Hepatocyte (in vitro differentiated cells): Measurements from ENCODE around the gene C18orf63. TPM values are rescaled to one million over a fixed set of nuclear protein-coding genes. Genes with fewer than 3 reads are reported as not detected.

Experiments
- DNase-seq: peaks from one replicate; pipeline ENCODE4 v3.0.0-alpha.2; 2016; ENCODE audit warnings: low spot score
- H2AFZ ChIP-seq: fragments of 200-600 bp; sonication (generic); 2 replicates; pipeline ENCODE4 v1.6.0; 2016; ENCODE audit warnings: antibody characterized with exemption, mild to moderate bottlenecking
- H3K27ac ChIP-seq: fragments of 200-600 bp; sonication (generic); 2 replicates; pipeline ENCODE4 v1.5.1; 2016; ENCODE audit warnings: mild to moderate bottlenecking
- H3K27me3 ChIP-seq: fragments of 200-600 bp; sonication (generic); 2 replicates; pipeline ENCODE4 v1.6.1; 2016
- H3K36me3 ChIP-seq: fragments of 200-600 bp; sonication (generic); replicated peaks from 2 replicates; pipeline ENCODE4 v1.5.1; 2016; ENCODE audit warnings: low read depth; ENCODE audit not compliant: insufficient read depth
- H3K4me1 ChIP-seq: fragments of 200-600 bp; sonication (generic); 2 replicates; pipeline ENCODE4 v1.5.1; 2016; ENCODE audit warnings: mild to moderate bottlenecking, moderate library complexity; ENCODE audit not compliant: insufficient read depth
- H3K4me2 ChIP-seq: fragments of 200-600 bp; sonication (generic); 2 replicates; pipeline ENCODE4 v1.6.0; 2016
- H3K4me3 ChIP-seq: fragments of 200-600 bp; sonication (generic); 2 replicates; pipeline ENCODE4 v1.5.1; 2016; ENCODE audit warnings: mild to moderate bottlenecking
- H3K79me2 ChIP-seq: fragments of 200-600 bp; sonication (generic); 2 replicates; pipeline ENCODE4 v1.6.0; 2017; ENCODE audit warnings: mild to moderate bottlenecking
- H3K9me2 ChIP-seq: fragments of 200-600 bp; sonication (generic); replicated peaks from 2 replicates; pipeline ENCODE4 v1.6.0; 2017; ENCODE audit warnings: mild to moderate bottlenecking; ENCODE audit not compliant: insufficient read depth
- H3K9me3 ChIP-seq: fragments of 200-600 bp; sonication (generic); 2 replicates; pipeline ENCODE4 v1.5.1; 2016; ENCODE audit warnings: low read depth, mild to moderate bottlenecking
- H4K20me1 ChIP-seq: fragments of 200-600 bp; sonication (generic); 2 replicates; pipeline ENCODE4 v1.6.0; 2016; ENCODE audit warnings: mild to moderate bottlenecking; ENCODE audit not compliant: insufficient read depth, poor library complexity, severe bottlenecking
- CTCF ChIP-seq: fragments of 200-600 bp; sonication (generic); IDR thresholded peaks from 2 replicates; pipeline ENCODE4 v1.5.1; 2016; ENCODE audit warnings: antibody characterized with exemption, mild to moderate bottlenecking; ENCODE audit not compliant: poor library complexity
- EZH2 ChIP-seq: fragments of 200-600 bp; sonication (generic); IDR thresholded peaks from 2 replicates; pipeline ENCODE4 v1.6.1; 2016; ENCODE audit warnings: antibody characterized with exemption, mild to moderate bottlenecking, borderline replicate concordance
- EZH2phosphoT487 ChIP-seq: fragments of 200-600 bp; sonication (generic); IDR thresholded peaks from one replicate; pipeline ENCODE4 v1.6.1; 2018; ENCODE audit warnings: antibody characterized with exemption, mild to moderate bottlenecking, low read depth, moderate library complexity; ENCODE audit not compliant: unreplicated experiment, severe bottlenecking
- WGBS: methylation state at CpG from one replicate; pipeline ENCODE4 v1.1.6; 2016; ENCODE audit warnings: low lambda C conversion rate; ENCODE audit errors: missing lambda C conversion rate; 5-methylcytosine and 5-hydroxymethylcytosine counted together
- polyA plus RNA-seq: library from polyadenylated mRNA; unstranded; fragments of >200 nt; fragmentation: Nextera tagmentation; extraction: Ambion mirVana; gene quantifications from 2 replicates; pipeline ENCODE4 v1.2.1, GENCODE V29; 2016
- total RNA-seq: library from RNA; depleted of rRNA; stranded (reverse); fragments of >200 nt; gene quantifications from 2 replicates; pipeline ENCODE4 v1.2.3, GENCODE V29; 2014

C18orf63 gene
- total and polyA plus RNA-seq, 2 experiments from 2014 or later, result not detected

GRCh38 chr18:74389991-74390390 is 74.4 kb downstream of the C18orf63 start:
- no peak for DNase-seq
- WGBS, result 98% methylated on average over 20 of the region's 20 CpGs
- H3K4me1 ChIP-seq, result no peaks in the 10 kb centered on the region

GRCh38 chr18:74390900-74391299 is 75.3 kb downstream of the C18orf63 start:
- Histone ChIP-seq H3K4me3 (no peak overlapping the region), H3K9me2 (no peaks in the 10 kb centered on the region), H3K9me3 (no peaks in the 10 kb centered on the region), H2AFZ (no peak overlapping the region), H3K27ac (no peak overlapping the region), H3K4me2 (no peak overlapping the region), H4K20me1 (no peaks in the 10 kb centered on the region), H3K4me1 (no peaks in the 10 kb centered on the region), H3K27me3 (no peaks in the 10 kb centered on the region), H3K79me2 (no peaks in the 10 kb centered on the region), H3K36me3 (no peaks in the 10 kb centered on the region)
- DNase-seq, result no peak
- 94% methylated on average over 3 of the region's 3 CpGs for WGBS
- TF ChIP-seq EZH2, result no peak
- TF ChIP-seq CTCF, result no peak
- no peak for TF ChIP-seq EZH2phosphoT487

More at GRCh38 chr18:74389991-74390390, 74.4 kb downstream of the C18orf63 start:
- no peak overlapping the region for H2AFZ ChIP-seq
- H3K27ac ChIP-seq, result no peak overlapping the region
- no peaks in the 10 kb centered on the region for H3K36me3 ChIP-seq
- no peaks in the 10 kb centered on the region for H4K20me1 ChIP-seq
- no peak overlapping the region for H3K4me2 ChIP-seq
- H3K9me3 ChIP-seq, result no peaks in the 10 kb centered on the region
- no peaks in the 10 kb centered on the region for H3K27me3 ChIP-seq
- TF ChIP-seq CTCF, result no peak
- TF ChIP-seq EZH2phosphoT487, result no peak
- TF ChIP-seq EZH2, result no peak
- H3K4me3 ChIP-seq, result no peak overlapping the region
- no peaks in the 10 kb centered on the region for H3K79me2 ChIP-seq
- H3K9me2 ChIP-seq, result no peaks in the 10 kb centered on the region

GRCh38 chr18:74392323-74392722 is 76.7 kb downstream of the C18orf63 start:
- Histone ChIP-seq H3K27me3 (no peaks in the 10 kb centered on the region), H3K36me3 (no peaks in the 10 kb centered on the region), H3K9me2 (no peaks in the 10 kb centered on the region), H3K27ac (no peak overlapping the region), H3K4me2 (no peak overlapping the region), H3K79me2 (no peaks in the 10 kb centered on the region), H3K4me3 (no peak overlapping the region), H4K20me1 (no peaks in the 10 kb centered on the region), H3K9me3 (no peaks in the 10 kb centered on the region), H3K4me1 (peaks cover 9% of the 10 kb centered on the region), H2AFZ (no peak overlapping the region)
- no peak for TF ChIP-seq CTCF
- TF ChIP-seq EZH2phosphoT487, result no peak
- TF ChIP-seq EZH2, result no peak
- DNase-seq, result no peak
- 88% methylated on average over 4 of the region's 4 CpGs for WGBS

- H3K9me3 ChIP-seq, result no peaks in the 10 kb centered on the region
- H4K20me1 ChIP-seq, result no peaks in the 10 kb centered on the region
- H3K27me3 ChIP-seq, result no peaks in the 10 kb centered on the region
- H3K27ac ChIP-seq, result no peak overlapping the region
- H3K9me2 ChIP-seq, result no peaks in the 10 kb centered on the region
- no peak overlapping the region for H3K4me3 ChIP-seq
- DNase-seq, result no peak
- 95% methylated on average over 7 of the region's 7 CpGs for WGBS
- no peak for TF ChIP-seq CTCF
- no peak for TF ChIP-seq EZH2phosphoT487
- no peak for TF ChIP-seq EZH2
- H2AFZ ChIP-seq, result no peak overlapping the region
- no peaks in the 10 kb centered on the region for H3K36me3 ChIP-seq
- H3K4me1 ChIP-seq, result peaks cover 10% of the 10 kb centered on the region
- H3K4me2 ChIP-seq, result no peak overlapping the region
- no peaks in the 10 kb centered on the region for H3K79me2 ChIP-seq
Observed at GRCh38 chr18:74395006-74395405, 79.4 kb downstream of the C18orf63 start.
